ENCODE measurements around the gene GFM1.

GFM1 gene

GRCh38 chr3:158727206-158728060 lies 83.1 kb downstream of the GFM1 start:
- H3K4me3 ChIP-seq (ENCODE audit: control insufficient read depth, low read depth, low read length), result no peak overlapping the region
- TF ChIP-seq, protein P1, sequence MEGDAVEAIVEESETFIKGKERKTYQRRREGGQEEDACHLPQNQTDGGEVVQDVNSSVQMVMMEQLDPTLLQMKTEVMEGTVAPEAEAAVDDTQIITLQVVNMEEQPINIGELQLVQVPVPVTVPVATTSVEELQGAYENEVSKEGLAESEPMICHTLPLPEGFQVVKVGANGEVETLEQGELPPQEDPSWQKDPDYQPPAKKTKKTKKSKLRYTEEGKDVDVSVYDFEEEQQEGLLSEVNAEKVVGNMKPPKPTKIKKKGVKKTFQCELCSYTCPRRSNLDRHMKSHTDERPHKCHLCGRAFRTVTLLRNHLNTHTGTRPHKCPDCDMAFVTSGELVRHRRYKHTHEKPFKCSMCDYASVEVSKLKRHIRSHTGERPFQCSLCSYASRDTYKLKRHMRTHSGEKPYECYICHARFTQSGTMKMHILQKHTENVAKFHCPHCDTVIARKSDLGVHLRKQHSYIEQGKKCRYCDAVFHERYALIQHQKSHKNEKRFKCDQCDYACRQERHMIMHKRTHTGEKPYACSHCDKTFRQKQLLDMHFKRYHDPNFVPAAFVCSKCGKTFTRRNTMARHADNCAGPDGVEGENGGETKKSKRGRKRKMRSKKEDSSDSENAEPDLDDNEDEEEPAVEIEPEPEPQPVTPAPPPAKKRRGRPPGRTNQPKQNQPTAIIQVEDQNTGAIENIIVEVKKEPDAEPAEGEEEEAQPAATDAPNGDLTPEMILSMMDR (IDR thresholded peaks at IDR 0.05; ENCODE audit: control insufficient read depth, insufficient read depth, low read depth, low read length, missing control alignments), result peak; percentile 72
- DNase-seq (ENCODE audit: low read depth), result no peak

DNA sequence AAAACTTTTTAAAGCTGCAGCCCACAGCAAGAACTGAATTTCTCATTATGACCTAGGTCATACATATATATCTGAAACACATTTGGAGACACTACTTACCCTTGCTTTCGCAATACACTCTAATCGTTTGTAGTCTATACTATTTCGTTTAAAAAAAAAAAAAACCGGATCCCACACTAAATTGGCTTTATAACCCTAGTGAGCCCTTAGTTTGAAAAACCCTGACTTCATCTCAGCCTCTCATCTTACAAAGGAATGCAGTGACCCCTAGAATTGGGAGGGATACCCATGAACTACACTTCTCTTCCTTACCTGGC lies 83.7 kb downstream of the GFM1 start:
- no peak overlapping the region for H3K4me3 ChIP-seq (ENCODE audit: control insufficient read depth, low read depth, low read length)
- TF ChIP-seq, protein P1 (IDR thresholded peaks at IDR 0.05; ENCODE audit: control insufficient read depth, insufficient read depth, low read depth, low read length, missing control alignments), result no peak
- no peak for DNase-seq (ENCODE audit: low read depth)

DNA sequence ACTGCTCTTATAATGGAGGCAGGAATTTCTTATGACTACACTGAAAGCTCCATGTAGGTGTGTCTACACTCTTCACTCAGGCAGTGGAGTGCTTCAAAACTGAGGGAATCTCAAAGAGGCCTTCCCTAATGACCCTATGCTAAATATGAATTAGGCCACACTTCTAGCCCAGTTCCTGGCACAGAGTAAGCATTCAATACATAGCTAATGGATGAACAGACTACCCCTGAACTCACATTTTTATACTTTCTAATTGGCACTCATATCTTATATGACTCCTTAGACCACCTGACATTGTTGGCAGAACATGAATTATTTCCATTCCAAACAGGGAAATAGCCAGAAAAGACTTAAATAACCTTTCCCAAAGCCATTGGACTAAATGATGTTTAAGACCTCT lies 84.5 kb downstream of the GFM1 start:
- TF ChIP-seq, protein P1 (IDR thresholded peaks at IDR 0.05; ENCODE audit: control insufficient read depth, insufficient read depth, low read depth, low read length, missing control alignments), result no peak
- no peak overlapping the region for H3K4me3 ChIP-seq (ENCODE audit: control insufficient read depth, low read depth, low read length)
- no peak for DNase-seq (ENCODE audit: low read depth)

DNA sequence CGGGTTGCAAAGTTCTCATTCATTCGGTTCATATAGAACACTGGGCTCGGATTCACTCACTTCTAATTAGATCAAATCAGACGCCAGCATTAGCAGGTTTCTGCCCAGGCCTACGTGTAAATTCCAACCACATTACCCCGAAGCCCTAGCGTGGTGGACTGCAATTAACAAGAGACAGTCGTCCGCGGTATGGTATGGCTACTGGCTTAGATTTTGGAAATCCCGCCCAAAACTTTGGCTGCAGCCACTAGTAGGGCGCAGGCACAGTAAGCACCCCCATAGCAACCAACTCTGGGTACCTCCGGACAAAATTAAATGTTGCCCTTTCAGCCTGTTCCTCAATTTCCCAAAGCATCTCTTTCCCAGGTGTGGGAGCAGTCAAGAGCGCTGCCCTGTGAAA lies 87.2 kb downstream of the GFM1 start:
- H3K4me3 ChIP-seq (ENCODE audit: control insufficient read depth, low read depth, low read length), result peak overlapping the region; percentile 60
- no peak for DNase-seq (ENCODE audit: low read depth)
- TF ChIP-seq, protein P1 (IDR thresholded peaks at IDR 0.05; ENCODE audit: control insufficient read depth, insufficient read depth, low read depth, low read length, missing control alignments), result no peak

- H3K4me3 ChIP-seq (ENCODE audit: control insufficient read depth, low read depth, low read length), result peak within 1 kb of the TSS; percentile 60
- TF ChIP-seq, protein P1 (IDR thresholded peaks at IDR 0.05; ENCODE audit: control insufficient read depth, insufficient read depth, low read depth, low read length, missing control alignments), result peak; percentile 3
- DNase-seq (ENCODE audit: low read depth), result no peak
Observed at GRCh38 chr3:158731938-158732855, 87.9 kb downstream of the GFM1 start, which contains the start of gene RARRES1. TSS of gene RARRES1 (minus strand) at chr3:158732457. CDS start at chr3:158732415, 42 bp downstream.

- H3K4me3 ChIP-seq (ENCODE audit: control insufficient read depth, low read depth, low read length), result peak overlapping the region; percentile 60
- TF ChIP-seq, protein P1 (IDR thresholded peaks at IDR 0.05; ENCODE audit: control insufficient read depth, insufficient read depth, low read depth, low read length, missing control alignments), result no peak
- DNase-seq (ENCODE audit: low read depth), result no peak
Observed at GRCh38 chr3:158732856-158733200, 88.5 kb downstream of the GFM1 start.
